ENCODE results near the gene RBP3.

RBP3 gene

GRCh38 chr10:47318706-47319105 lies 29.5 kb upstream of the RBP3 start:
- DNase-seq (ENCODE audit: low read depth), result no peak

- DNase-seq (ENCODE audit: low read depth), result no peak
Observed at GRCh38 chr10:47319784-47320183, 28.4 kb upstream of the RBP3 start.

- no peak for DNase-seq (ENCODE audit: low read depth)
Observed at GRCh38 chr10:47320812-47321211, 27.4 kb upstream of the RBP3 start.

GRCh38 chr10:47321521-47322195 lies 26.5 kb upstream of the RBP3 start:
- no peak for DNase-seq (ENCODE audit: low read depth)

- DNase-seq (ENCODE audit: low read depth), result no peak
Observed at GRCh38 chr10:47322300-47323061, 25.7 kb upstream of the RBP3 start, which contains the start of gene GDF2. GDF2 (plus strand) TSS chr10:47322454; CDS start chr10:47322669, 215 bp downstream.

- no peak for DNase-seq (ENCODE audit: low read depth)
Observed at GRCh38 chr10:47323087-47323486, 25.1 kb upstream of the RBP3 start.

GRCh38 chr10:47323636-47324296 lies 24.4 kb upstream of the RBP3 start:
- DNase-seq (ENCODE audit: low read depth), result no peak

- no peak for DNase-seq (ENCODE audit: low read depth)
Observed at GRCh38 chr10:47325303-47326291, 22.6 kb upstream of the RBP3 start.

- DNase-seq (ENCODE audit: low read depth), result no peak
Observed at GRCh38 chr10:47326306-47326926, 21.7 kb upstream of the RBP3 start.

- no peak for DNase-seq (ENCODE audit: low read depth)
Observed at GRCh38 chr10:47326927-47327330, 21.2 kb upstream of the RBP3 start.

GRCh38 chr10:47329855-47330254 lies 18.3 kb upstream of the RBP3 start:
- no peak for DNase-seq (ENCODE audit: low read depth)

- DNase-seq (ENCODE audit: low read depth), result no peak
Observed at GRCh38 chr10:47330366-47330765, 17.8 kb upstream of the RBP3 start.

GRCh38 chr10:47330804-47331203 lies 17.4 kb upstream of the RBP3 start:
- no peak for DNase-seq (ENCODE audit: low read depth)

GRCh38 chr10:47331491-47331890 lies 16.7 kb upstream of the RBP3 start:
- no peak for DNase-seq (ENCODE audit: low read depth)

- no peak for DNase-seq (ENCODE audit: low read depth)
Observed at GRCh38 chr10:47331954-47332353, 16.2 kb upstream of the RBP3 start.

- DNase-seq (ENCODE audit: low read depth), result no peak
Observed at GRCh38 chr10:47332371-47332770, 15.8 kb upstream of the RBP3 start.

- no peak for DNase-seq (ENCODE audit: low read depth)
Observed at GRCh38 chr10:47332946-47333345, 15.2 kb upstream of the RBP3 start.

- no peak for DNase-seq (ENCODE audit: low read depth)
Observed at GRCh38 chr10:47333532-47333931, 14.6 kb upstream of the RBP3 start.

GRCh38 chr10:47334466-47335295 lies 13.5 kb upstream of the RBP3 start:
- DNase-seq (ENCODE audit: low read depth), result no peak

- DNase-seq (ENCODE audit: low read depth), result no peak
Observed at GRCh38 chr10:47335906-47336305, 12.3 kb upstream of the RBP3 start.

Data from fibroblast of the conjunctiva (primary cell).